ENCODE data around the gene SFXN1. TPM values are rescaled to one million over a fixed set of nuclear protein-coding genes. Genes with fewer than 3 reads are reported as not detected.

The SFXN1 gene
- total and polyA plus RNA-seq, 4 experiments from 2014 or later: 75.9 to 111 (median 91.6) TPM

DNA sequence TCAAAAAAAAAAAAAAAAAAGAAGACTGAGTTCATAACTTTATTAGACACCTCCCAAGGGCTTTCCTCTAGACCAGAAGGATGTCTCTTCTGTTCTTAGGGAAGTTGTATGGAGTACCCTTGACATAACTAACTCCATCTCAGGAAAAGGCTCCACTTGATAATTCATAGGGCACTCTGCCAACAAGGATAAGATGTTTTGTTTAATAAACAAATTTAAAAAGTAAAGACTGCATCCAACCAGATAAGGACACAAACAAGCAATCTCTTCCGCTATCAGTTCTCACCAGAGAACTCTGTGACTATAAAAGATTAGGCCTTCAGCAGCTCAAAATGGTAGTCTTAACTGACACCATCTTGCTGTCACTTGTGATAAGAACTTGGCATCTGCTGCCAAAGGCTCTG is 65.8 kb downstream of the SFXN1 start:
- H3K27ac Mint-ChIP-seq: no peak overlapping the region
- DNase-seq: no peak
- H3K4me1 Mint-ChIP-seq: peaks cover 0 to 4% (median 0%) of the 10 kb centered on the region in 4 donors
- intact Hi-C loops (cut with micrococcal nuclease): no loop called here
- peaks cover 17% of the 10 kb centered on the region in 2 donors for H3K27me3 Mint-ChIP-seq
- H3K27ac ChIP-seq (ENCODE audit: low read depth, low read length): no peak overlapping the region
- H3K9me3 Mint-ChIP-seq: peaks cover 0 to 4% (median 0%) of the 10 kb centered on the region in 8 donors
- no peaks in the 10 kb centered on the region for H3K9me3 ChIP-seq (ENCODE audit: control insufficient read depth in 1 of 2, low read length in 2 of 2)
- H3K4me3 ChIP-seq (ENCODE audit: low read length in 2 of 2): no peak overlapping the region
- no peaks in the 10 kb centered on the region for H3K36me3 ChIP-seq (ENCODE audit: insufficient read depth, low read length)
- H3K36me3 Mint-ChIP-seq: no peaks in the 10 kb centered on the region
- no peaks in the 10 kb centered on the region for H3K27me3 ChIP-seq (ENCODE audit: insufficient read depth, low read length)
- POLR2A ChIA-PET (ENCODE audit: partially characterized antibody): no interaction called here
- no peak overlapping the region for H3K4me3 Mint-ChIP-seq
- no peaks in the 10 kb centered on the region for H3K4me1 ChIP-seq (ENCODE audit: insufficient read depth, low read length)
- CTCF ChIA-PET (ENCODE audit: partially characterized antibody): interaction anchor here (1.0 to 2.0 kb wide), 2 partner anchors 8 to 10 kb away, joined by 3 to 10 read pairs; no protein-coding TSS in a partner anchor

DNA sequence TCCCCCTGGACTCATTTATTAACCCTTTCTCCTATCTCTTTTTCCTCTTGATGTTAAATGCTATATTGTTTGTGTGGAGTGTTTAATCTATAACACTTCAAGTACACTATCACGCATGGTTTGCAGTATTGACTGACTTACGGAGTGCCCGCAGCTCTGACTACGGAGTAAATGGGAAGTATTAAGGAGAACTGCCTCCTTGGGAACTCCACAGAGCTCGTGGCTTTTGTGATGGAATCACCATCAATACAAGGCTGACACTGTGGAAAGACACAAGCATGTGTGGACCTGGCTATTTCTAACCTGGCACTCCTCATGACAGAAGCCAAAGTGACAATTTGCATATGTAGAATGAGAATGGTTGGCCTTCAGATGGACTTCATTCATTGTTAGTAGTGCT is 66.2 kb downstream of the SFXN1 start:
- Histone ChIP-seq H3K27ac (ENCODE audit: low read depth, low read length) (no peak overlapping the region), H3K27me3 (ENCODE audit: insufficient read depth, low read length) (no peaks in the 10 kb centered on the region), H3K9me3 (ENCODE audit: control insufficient read depth in 1 of 2, low read length in 2 of 2) (no peaks in the 10 kb centered on the region), H3K4me3 (ENCODE audit: low read length in 2 of 2) (no peak overlapping the region), H3K36me3 (ENCODE audit: insufficient read depth, low read length) (no peaks in the 10 kb centered on the region), H3K4me1 (ENCODE audit: insufficient read depth, low read length) (no peaks in the 10 kb centered on the region)
- H3K4me1 Mint-ChIP-seq: peaks cover 0 to 4% (median 0%) of the 10 kb centered on the region in 4 donors
- H3K27me3 Mint-ChIP-seq: peaks cover 17 to 19% of the 10 kb centered on the region in 2 donors
- DNase-seq: no peak
- peaks cover 0 to 4% (median 0%) of the 10 kb centered on the region in 8 donors for H3K9me3 Mint-ChIP-seq
- ChIA-PET CTCF (ENCODE audit: partially characterized antibody) (interaction anchor here (1.0 to 2.0 kb wide), 2 partner anchors 8 to 11 kb away, joined by 3 to 10 read pairs; no protein-coding TSS in a partner anchor), POLR2A (ENCODE audit: partially characterized antibody) (no interaction called here)
- intact Hi-C loops (cut with micrococcal nuclease): no loop called here
- no peak overlapping the region for H3K27ac Mint-ChIP-seq
- no peaks in the 10 kb centered on the region for H3K36me3 Mint-ChIP-seq
- no peak overlapping the region for H3K4me3 Mint-ChIP-seq

DNA sequence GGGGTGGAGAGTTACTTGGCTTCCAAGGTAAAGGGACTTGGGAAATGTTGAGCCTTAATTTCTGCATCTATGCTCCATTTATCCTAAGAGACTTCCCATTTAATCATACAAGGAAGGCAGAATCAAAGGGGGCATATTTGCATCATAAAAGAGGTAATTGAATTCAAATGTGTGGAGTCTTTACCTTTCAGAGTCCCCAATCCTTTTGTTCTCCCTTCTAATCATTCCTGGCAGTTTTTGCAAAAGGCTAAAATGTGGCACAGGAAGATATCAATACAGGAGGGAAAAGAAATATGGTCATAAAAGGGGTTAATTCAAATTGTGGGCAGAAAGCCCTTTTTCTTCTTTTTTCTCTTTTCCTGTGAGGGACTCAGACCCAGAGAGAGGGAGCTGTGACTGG is 69.5 kb downstream of the SFXN1 start:
- no peak overlapping the region for H3K27ac ChIP-seq (ENCODE audit: low read depth, low read length)
- Mint-ChIP-seq H3K9me3 (peaks cover 0 to 4% (median 0%) of the 10 kb centered on the region in 8 donors), H3K27ac (no peak overlapping the region), H3K36me3 (no peaks in the 10 kb centered on the region), H3K4me3 (no peak overlapping the region), H3K27me3 (peaks cover 17 to 31% of the 10 kb centered on the region in 2 donors), H3K4me1 (peaks cover 0 to 4% (median 0%) of the 10 kb centered on the region in 4 donors)
- H3K9me3 ChIP-seq (ENCODE audit: control insufficient read depth in 1 of 2, low read length in 2 of 2): no peaks in the 10 kb centered on the region
- intact Hi-C loops (cut with micrococcal nuclease): no loop called here
- no peak overlapping the region for H3K4me3 ChIP-seq (ENCODE audit: low read length in 2 of 2)
- H3K27me3 ChIP-seq (ENCODE audit: insufficient read depth, low read length): no peaks in the 10 kb centered on the region
- H3K4me1 ChIP-seq (ENCODE audit: insufficient read depth, low read length): no peaks in the 10 kb centered on the region
- ChIA-PET CTCF (ENCODE audit: partially characterized antibody) (interaction anchor here (3.5 kb wide), 1 partner anchor 14 kb away, joined by 10 read pairs; no protein-coding TSS in a partner anchor), POLR2A (ENCODE audit: partially characterized antibody) (no interaction called here)
- no peak for DNase-seq
- no peaks in the 10 kb centered on the region for H3K36me3 ChIP-seq (ENCODE audit: insufficient read depth, low read length)

DNA sequence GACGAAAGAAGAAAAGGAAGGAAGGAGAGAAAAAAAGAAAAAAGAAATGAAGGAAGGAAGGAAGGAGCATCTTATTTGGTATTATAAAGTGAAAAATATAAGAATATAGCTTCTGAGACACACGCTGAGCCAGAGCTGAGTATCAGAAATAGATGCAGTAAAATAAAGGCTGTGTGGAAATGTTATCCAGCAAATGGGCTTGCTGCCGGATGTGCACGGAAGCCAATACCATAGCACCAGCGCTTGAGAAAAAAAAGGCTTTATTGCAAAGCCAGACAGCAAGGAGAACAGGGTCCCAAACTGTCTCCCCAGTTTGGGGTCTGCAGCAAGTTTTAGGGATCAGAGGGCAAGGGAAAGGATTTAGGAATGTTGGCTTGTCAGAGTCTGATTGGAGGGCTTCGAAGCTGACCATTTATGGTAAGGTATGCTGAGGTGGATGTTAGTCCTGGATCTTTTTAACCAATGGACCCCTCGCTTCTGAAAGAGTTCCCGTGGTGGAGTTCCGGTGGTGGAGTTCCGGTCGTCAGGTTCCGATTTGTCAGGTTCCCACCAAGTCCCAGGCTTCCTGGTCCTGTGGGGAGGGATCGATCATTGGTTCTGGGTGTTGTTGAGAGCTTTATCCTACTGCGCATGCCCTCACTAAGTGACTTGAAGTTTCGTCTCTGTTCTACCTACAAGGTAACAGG is 70.4 kb downstream of the SFXN1 start:
- intact Hi-C loops (cut with micrococcal nuclease): no loop called here
- no peak overlapping the region for H3K27ac ChIP-seq (ENCODE audit: low read depth, low read length)
- H3K36me3 ChIP-seq (ENCODE audit: insufficient read depth, low read length): no peaks in the 10 kb centered on the region
- H3K27me3 Mint-ChIP-seq: peaks cover 19 to 36% of the 10 kb centered on the region in 2 donors
- no peaks in the 10 kb centered on the region for H3K9me3 ChIP-seq (ENCODE audit: control insufficient read depth in 1 of 2, low read length in 2 of 2)
- H3K27me3 ChIP-seq (ENCODE audit: insufficient read depth, low read length): no peaks in the 10 kb centered on the region
- no peaks in the 10 kb centered on the region for H3K36me3 Mint-ChIP-seq
- DNase-seq: no peak
- no peak overlapping the region for H3K27ac Mint-ChIP-seq
- H3K4me1 Mint-ChIP-seq: peaks cover 0 to 4% (median 0%) of the 10 kb centered on the region in 4 donors
- no peak overlapping the region for H3K4me3 Mint-ChIP-seq
- ChIA-PET CTCF (ENCODE audit: partially characterized antibody) (interaction anchor here (1.5 to 3.5 kb wide), 3 partner anchors 15 to 152 kb away, joined by 4 to 10 read pairs (median 5); no protein-coding TSS in a partner anchor), POLR2A (ENCODE audit: partially characterized antibody) (no interaction called here)
- H3K9me3 Mint-ChIP-seq: peaks cover 0 to 7% (median 0%) of the 10 kb centered on the region in 8 donors
- no peak overlapping the region for H3K4me3 ChIP-seq (ENCODE audit: low read length in 2 of 2)
- H3K4me1 ChIP-seq (ENCODE audit: insufficient read depth, low read length): no peaks in the 10 kb centered on the region

DNA sequence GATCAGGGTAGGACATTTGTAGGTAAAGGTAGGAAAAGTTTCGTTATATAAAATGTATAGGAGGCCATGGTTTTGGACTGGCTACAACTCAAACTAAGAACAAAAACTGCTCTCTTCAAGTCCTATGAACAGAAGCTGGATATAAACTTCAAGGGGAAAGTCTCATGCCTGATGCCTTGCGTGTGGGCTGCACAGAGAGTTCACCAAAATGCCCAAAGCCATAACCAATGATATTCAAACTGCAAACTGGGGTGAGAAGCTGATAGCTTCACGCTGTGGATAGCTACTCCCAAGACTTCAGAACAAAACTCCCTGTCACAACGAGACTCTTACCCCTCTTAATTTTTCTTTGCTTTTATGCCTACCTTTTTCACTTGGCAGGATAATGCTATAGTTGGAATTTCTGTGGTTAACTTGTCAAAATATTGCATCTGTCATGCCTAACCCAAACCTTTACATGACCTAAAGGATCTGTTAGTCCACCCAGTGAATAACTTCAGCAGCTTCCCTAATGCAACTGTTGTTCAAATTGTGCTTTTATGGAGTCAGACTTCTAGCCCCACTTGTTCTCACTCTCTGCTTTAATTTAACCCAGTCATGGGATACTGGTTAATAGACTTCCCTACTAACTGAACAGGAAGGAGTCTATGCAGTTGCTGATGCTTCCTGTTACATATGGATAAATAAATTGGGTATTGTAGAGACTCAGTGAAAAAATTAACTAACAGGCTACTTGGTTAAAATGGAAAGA is 71.9 kb downstream of the SFXN1 start:
- no peak for DNase-seq
- Mint-ChIP-seq H3K36me3 (no peaks in the 10 kb centered on the region), H3K4me1 (peaks cover 0 to 4% (median 0%) of the 10 kb centered on the region in 4 donors), H3K9me3 (peaks cover 0 to 5% (median 0%) of the 10 kb centered on the region in 8 donors), H3K27me3 (peaks cover 15 to 38% of the 10 kb centered on the region in 2 donors), H3K4me3 (no peak overlapping the region), H3K27ac (no peak overlapping the region)
- Histone ChIP-seq H3K36me3 (ENCODE audit: insufficient read depth, low read length) (no peaks in the 10 kb centered on the region), H3K27ac (ENCODE audit: low read depth, low read length) (no peak overlapping the region), H3K4me3 (ENCODE audit: low read length in 2 of 2) (no peak overlapping the region), H3K27me3 (ENCODE audit: insufficient read depth, low read length) (no peaks in the 10 kb centered on the region), H3K4me1 (ENCODE audit: insufficient read depth, low read length) (no peaks in the 10 kb centered on the region), H3K9me3 (ENCODE audit: control insufficient read depth in 1 of 2, low read length in 2 of 2) (no peaks in the 10 kb centered on the region)
- intact Hi-C loops (cut with micrococcal nuclease): loop anchor here (10.0 kb wide), 1 partner anchor 55 kb away; no protein-coding TSS in a partner anchor
- POLR2A ChIA-PET (ENCODE audit: partially characterized antibody): no interaction called here
- CTCF ChIA-PET (ENCODE audit: partially characterized antibody): interaction anchor here (1.1 to 1.5 kb wide), 3 partner anchors 16 to 151 kb away, joined by 3 to 5 read pairs (median 4); no protein-coding TSS in a partner anchor

DNA sequence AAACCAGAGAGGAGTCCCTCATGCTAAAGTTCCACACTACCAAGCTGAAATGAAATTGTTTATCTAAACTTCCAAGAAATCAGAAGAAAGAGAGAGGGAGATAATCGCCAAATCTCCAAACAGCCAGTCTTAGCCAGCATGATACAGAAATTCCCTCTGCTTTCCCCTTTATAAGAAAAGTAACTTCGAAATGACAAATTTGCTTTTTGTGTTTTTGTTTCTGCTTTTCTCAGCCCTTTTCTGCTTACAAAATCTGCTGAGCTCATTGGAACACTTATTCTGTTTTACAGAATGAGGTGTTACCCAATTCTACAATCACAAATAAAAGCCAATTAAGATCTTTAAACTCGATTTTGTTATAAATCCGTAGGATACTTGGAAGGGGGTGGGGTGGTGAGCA is 72.9 kb downstream of the SFXN1 start:
- H3K4me3 ChIP-seq (ENCODE audit: low read length in 2 of 2): no peak overlapping the region
- intact Hi-C loops (cut with micrococcal nuclease): loop anchor here (10.0 kb wide), 1 partner anchor 54 kb away; no protein-coding TSS in a partner anchor
- no peak for DNase-seq
- Mint-ChIP-seq H3K27ac (peak overlapping the region in 1 of 7 donors; percentile 44), H3K4me1 (peaks cover 0 to 4% (median 0%) of the 10 kb centered on the region in 4 donors), H3K4me3 (no peak overlapping the region), H3K36me3 (no peaks in the 10 kb centered on the region), H3K9me3 (peaks cover 0 to 5% (median 0%) of the 10 kb centered on the region in 8 donors), H3K27me3 (peaks cover 12 to 35% of the 10 kb centered on the region in 2 donors)
- ChIA-PET POLR2A (ENCODE audit: partially characterized antibody) (no interaction called here), CTCF (ENCODE audit: partially characterized antibody) (interaction anchor here (1.1 kb wide), 1 partner anchor 17 kb away, joined by 3 read pairs; no protein-coding TSS in a partner anchor)
- no peaks in the 10 kb centered on the region for H3K36me3 ChIP-seq (ENCODE audit: insufficient read depth, low read length)
- H3K27ac ChIP-seq (ENCODE audit: low read depth, low read length): no peak overlapping the region
- H3K27me3 ChIP-seq (ENCODE audit: insufficient read depth, low read length): no peaks in the 10 kb centered on the region
- no peaks in the 10 kb centered on the region for H3K4me1 ChIP-seq (ENCODE audit: insufficient read depth, low read length)
- H3K9me3 ChIP-seq (ENCODE audit: control insufficient read depth in 1 of 2, low read length in 2 of 2): no peaks in the 10 kb centered on the region

DNA sequence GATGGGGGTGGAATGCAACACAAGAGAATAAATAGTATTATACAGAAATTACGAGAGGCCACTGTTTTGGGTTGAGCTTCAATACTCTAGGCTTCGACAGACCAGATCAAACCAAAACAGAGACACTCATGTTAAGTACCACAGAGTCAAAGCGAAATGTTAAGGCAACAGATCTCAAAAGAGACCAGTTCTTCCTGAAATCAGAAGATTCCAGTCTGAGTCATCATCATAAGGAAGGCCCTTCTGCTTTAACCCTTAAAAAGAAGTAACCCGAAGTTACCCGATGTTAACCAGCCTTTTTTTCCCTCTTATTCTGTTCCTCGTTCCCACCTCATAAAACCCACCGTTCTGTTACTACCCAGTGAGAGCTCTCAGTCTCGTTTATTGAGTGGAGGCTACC is 75.9 kb downstream of the SFXN1 start:
- no peaks in the 10 kb centered on the region for H3K36me3 ChIP-seq (ENCODE audit: insufficient read depth, low read length)
- POLR2A ChIA-PET (ENCODE audit: partially characterized antibody): no interaction called here
- no peaks in the 10 kb centered on the region for H3K4me1 Mint-ChIP-seq
- H3K27ac Mint-ChIP-seq: no peak overlapping the region
- H3K27ac ChIP-seq (ENCODE audit: low read depth, low read length): no peak overlapping the region
- peaks cover 2 to 24% of the 10 kb centered on the region in 2 donors for H3K27me3 Mint-ChIP-seq
- CTCF ChIA-PET (ENCODE audit: partially characterized antibody): interaction anchor here (2.2 kb wide), 1 partner anchor 20 kb away, joined by 9 read pairs; no protein-coding TSS in a partner anchor
- H3K9me3 ChIP-seq (ENCODE audit: control insufficient read depth in 1 of 2, low read length in 2 of 2): no peaks in the 10 kb centered on the region
- no peaks in the 10 kb centered on the region for H3K36me3 Mint-ChIP-seq
- H3K4me3 Mint-ChIP-seq: no peak overlapping the region
- peaks cover 0 to 5% (median 0%) of the 10 kb centered on the region in 8 donors for H3K9me3 Mint-ChIP-seq
- no peak overlapping the region for H3K4me3 ChIP-seq (ENCODE audit: low read length in 2 of 2)
- no peaks in the 10 kb centered on the region for H3K4me1 ChIP-seq (ENCODE audit: insufficient read depth, low read length)
- H3K27me3 ChIP-seq (ENCODE audit: insufficient read depth, low read length): no peaks in the 10 kb centered on the region
- intact Hi-C loops (cut with micrococcal nuclease): loop anchor here (10.0 kb wide), 1 partner anchor 51 kb away; no protein-coding TSS in a partner anchor
- no peak for DNase-seq

Measured in CD4-positive, alpha-beta memory T cell (primary cell).